Measurements from ENCODE around the gene COA3.

The COA3 gene

GRCh38 chr17:42748908-42749798, 49.4 kb downstream of the COA3 start:
- no peak for DNase-seq

GRCh38 chr17:42748202-42748907, 50.1 kb downstream of the COA3 start:
- DNase-seq = no peak
